NCI-H1930 (cell line): ENCODE measurements around the gene BEND6.

Experiments used
- DNase-seq, 2 experiments: peaks; one replicate each; lab custom pipeline; 2025; lab: John Stamatoyannopoulos, UW

Gene BEND6

GRCh38 chr6:56940977-56941376, 13.9 kb upstream of the BEND6 start:
- DNase-seq, result no peak

- DNase-seq, result no peak
These were observed 10.2 kb upstream of the BEND6 start for GRCh38 chr6:56944661-56945060.

- no peak for DNase-seq
These were observed 8.5 kb upstream of the BEND6 start for GRCh38 chr6:56946368-56946767.

GRCh38 chr6:56947924-56948323, 7.0 kb upstream of the BEND6 start:
- DNase-seq, result no peak

- no peak for DNase-seq
These were observed 5.6 kb upstream of the BEND6 start for GRCh38 chr6:56949265-56949664.

- no peak for DNase-seq
These were observed 4.9 kb upstream of the BEND6 start for GRCh38 chr6:56949925-56950495.

GRCh38 chr6:56951049-56951831, 3.7 kb upstream of the BEND6 start:
- DNase-seq, result no peak

- no peak for DNase-seq
These were observed 1.1 kb upstream of the BEND6 start for GRCh38 chr6:56953597-56954402.

- DNase-seq, result peak; percentile 71 to 82
These were observed 556 bp downstream of the BEND6 start for GRCh38 chr6:56955171-56956155.

- DNase-seq, result no peak
These were observed 1.6 kb downstream of the BEND6 start for GRCh38 chr6:56956491-56956890.

- DNase-seq, result no peak
These were observed 2.9 kb downstream of the BEND6 start for GRCh38 chr6:56957856-56958255.

GRCh38 chr6:56958481-56958880, 3.6 kb downstream of the BEND6 start:
- DNase-seq, result no peak

- DNase-seq, result no peak
These were observed 4.2 kb downstream of the BEND6 start for GRCh38 chr6:56959094-56959493.

GRCh38 chr6:56959938-56960337, 5.0 kb downstream of the BEND6 start:
- DNase-seq, result no peak

- DNase-seq, result no peak
These were observed 6.2 kb downstream of the BEND6 start for GRCh38 chr6:56961151-56961550.

- DNase-seq, result no peak
These were observed 7.5 kb downstream of the BEND6 start for GRCh38 chr6:56962441-56962840.

- DNase-seq, result no peak
These were observed 8.1 kb downstream of the BEND6 start for GRCh38 chr6:56963043-56963442.

- no peak for DNase-seq
These were observed 8.9 kb downstream of the BEND6 start for GRCh38 chr6:56963793-56964192.

GRCh38 chr6:56965126-56965525, 10.2 kb downstream of the BEND6 start:
- no peak for DNase-seq

GRCh38 chr6:56970849-56971248, 15.9 kb downstream of the BEND6 start:
- DNase-seq, result no peak

- no peak for DNase-seq
These were observed 22.3 kb downstream of the BEND6 start for GRCh38 chr6:56977192-56977591.

- DNase-seq, result no peak
These were observed 23.6 kb downstream of the BEND6 start for GRCh38 chr6:56978530-56978929.
